ENCODE results near the gene ALKBH3.
A peak's percentile ranks its signal among the peaks of the same experiment; 100 is the strongest.

Gene ALKBH3

DNA sequence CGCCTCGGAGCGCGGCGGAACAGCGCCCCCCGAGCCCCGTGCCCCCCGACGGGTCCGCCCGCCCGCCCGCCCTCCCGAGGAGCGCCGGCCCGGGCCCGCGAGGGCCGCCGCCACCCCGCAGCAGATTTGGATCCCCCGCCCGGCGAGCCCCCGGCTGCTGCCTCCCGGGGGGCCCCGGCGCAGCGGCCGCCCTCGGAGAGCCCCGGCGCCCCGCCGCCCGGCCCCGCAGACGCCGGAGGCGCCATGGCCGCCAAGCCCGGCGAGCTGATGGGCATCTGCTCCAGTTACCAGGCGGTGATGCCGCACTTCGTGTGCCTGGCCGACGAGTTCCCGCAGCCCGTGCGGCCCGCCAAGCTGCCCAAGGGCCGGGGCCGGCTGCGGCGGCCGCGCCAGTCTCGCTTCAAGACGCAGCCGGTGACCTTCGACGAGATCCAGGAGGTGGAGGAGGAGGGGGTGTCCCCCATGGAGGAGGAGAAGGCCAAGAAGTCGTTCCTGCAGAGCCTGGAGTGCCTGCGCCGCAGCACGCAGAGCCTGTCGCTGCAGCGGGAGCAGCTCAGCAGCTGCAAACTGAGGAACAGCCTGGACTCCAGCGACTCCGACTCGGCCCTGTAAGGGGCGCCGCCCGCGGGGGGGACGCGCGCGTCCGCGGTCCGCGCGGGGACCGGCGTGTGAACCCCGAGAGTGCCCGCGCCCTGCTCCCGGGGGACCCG lies 62.2 kb downstream of the ALKBH3 start:
- DNase-seq = no peak

DNA sequence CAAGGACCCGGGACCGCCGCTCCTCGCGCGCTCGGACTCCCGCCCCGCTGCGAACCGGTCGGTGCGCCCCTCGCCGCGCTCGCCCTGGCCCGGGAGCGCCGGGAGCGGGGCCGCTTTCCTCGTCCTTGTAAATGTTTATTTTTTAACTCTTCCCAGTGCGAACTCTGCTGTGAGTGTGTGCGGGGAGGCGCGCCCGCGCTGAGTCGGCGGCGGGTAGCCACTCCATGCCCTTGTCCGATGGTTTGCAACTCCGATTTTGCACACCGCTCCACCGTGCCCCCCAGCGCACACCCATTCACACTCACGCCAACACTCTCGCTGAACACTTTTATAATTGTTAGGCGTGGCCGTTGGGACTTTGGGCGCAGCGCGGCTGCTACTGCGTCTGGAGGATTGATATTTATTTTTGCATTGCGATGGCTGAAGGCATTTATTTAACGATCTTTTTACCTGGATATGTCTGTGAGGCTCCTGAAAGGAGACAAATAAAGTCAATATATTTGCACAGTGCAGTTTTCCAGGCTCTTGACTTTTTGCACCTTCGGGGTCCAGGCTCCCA lies 62.8 kb downstream of the ALKBH3 start:
- no peak for DNase-seq

DNA sequence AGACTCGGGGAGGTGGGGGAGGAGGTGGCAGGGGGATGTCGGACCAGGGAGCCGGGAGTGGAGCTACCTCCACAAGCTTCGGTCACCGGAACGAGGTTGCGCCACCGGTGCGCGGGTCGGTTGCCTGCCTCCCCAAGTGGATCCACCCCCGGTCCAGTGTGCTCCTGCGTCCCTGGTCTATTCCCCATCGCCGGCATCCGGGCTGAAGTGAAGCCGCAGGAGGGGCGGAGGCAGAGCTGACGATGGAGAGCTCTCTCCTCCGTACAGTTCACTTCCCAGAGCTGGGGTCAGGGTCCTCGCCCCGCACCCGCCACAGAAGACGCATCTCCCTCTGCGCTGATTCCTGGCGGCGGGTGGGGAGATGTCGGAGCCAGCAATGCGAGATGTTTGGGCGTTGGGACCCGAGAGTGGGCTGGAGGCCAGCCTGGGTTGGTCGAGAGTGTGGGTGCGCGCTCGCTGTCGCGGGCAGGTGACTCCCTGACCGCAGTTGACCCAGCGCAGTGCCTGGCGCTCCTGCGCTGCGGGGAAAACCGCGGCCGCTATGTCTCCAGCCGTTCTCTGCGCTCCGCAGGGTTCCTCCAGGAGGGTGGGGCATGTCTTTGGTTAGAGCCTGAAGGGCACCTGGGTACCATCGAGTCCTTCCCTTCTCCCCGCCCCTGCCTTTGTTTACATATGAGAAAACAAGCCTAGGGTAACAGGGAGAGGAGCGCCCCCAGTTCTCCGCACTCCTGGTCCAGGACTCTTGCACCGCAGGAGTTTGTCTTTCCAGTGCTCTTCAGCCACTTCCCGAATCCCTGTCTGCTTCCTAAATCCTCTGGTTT lies 63.5 kb downstream of the ALKBH3 start:
- no peak for DNase-seq

DNA sequence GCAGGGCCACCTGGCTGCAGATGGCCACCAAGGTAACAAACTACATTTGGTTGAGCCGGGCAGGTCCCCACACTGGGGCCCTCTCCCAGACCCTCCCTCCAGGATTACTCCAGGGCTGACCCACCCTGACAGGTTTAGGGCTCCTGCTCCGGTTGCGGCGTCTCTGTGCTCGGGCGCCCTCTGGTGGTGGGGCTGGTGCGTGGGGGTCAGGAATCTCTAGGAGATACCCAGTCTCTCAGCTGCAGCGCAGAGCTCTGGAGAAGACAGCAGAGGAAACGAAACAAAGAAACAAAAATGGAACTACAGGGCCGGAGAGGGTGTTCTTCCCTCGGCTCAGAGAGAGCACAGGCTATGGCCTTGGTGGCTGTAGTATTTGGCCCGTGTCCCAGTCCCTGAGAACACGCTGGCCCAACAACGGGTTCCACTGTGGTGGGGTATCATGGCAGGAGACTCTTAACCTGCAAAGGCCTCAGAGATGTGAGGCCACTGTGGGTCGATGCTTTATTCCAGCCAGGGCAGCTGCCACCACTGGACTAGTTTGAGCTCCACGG lies 64.2 kb downstream of the ALKBH3 start:
- peak; percentile 22 to 57 for DNase-seq

DNA sequence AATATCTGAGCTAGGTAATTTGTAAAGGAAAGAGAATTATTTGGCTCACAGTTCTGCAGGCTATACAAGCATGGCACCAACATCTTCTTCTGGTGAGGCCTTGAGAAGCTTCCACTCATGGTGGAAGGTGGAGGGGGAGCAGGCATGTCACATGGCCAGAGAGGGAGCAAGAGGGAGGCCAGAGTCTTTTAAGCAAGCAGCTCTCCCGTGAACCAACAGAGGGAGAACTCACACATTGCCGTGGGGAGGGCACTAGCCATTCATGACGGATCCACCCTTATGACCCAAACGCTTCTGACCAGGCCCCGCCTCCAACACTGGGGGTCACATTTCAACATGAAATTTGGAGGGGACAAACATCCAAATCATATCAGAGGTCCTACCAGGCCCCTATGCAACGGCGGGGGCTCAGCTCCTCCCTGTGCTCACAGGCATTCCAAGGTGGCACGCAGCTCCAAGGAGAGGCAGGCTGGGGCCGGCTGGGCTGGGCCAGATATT lies 66.4 kb downstream of the ALKBH3 start:
- no peak for DNase-seq

DNA sequence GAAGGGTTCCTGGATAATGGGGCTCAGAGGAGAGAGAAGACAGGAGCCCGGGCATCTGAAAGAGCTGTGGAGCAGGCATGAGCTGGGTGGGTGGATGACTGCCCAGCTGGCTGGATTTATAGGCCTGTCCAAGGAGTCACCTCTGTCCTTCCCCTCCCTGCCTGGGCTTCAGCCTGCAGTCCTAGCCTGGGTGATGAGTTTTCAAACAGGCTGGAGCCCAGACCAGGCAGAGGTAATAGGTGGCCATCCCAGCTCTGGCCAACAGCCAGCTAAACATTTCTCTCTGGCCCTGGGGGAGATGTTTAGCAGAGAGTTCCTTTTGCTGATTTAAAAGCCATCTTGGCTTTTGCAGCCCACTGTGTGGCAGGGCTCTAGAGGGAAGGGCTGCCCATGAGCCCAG lies 67.2 kb downstream of the ALKBH3 start:
- no peak for DNase-seq

DNA sequence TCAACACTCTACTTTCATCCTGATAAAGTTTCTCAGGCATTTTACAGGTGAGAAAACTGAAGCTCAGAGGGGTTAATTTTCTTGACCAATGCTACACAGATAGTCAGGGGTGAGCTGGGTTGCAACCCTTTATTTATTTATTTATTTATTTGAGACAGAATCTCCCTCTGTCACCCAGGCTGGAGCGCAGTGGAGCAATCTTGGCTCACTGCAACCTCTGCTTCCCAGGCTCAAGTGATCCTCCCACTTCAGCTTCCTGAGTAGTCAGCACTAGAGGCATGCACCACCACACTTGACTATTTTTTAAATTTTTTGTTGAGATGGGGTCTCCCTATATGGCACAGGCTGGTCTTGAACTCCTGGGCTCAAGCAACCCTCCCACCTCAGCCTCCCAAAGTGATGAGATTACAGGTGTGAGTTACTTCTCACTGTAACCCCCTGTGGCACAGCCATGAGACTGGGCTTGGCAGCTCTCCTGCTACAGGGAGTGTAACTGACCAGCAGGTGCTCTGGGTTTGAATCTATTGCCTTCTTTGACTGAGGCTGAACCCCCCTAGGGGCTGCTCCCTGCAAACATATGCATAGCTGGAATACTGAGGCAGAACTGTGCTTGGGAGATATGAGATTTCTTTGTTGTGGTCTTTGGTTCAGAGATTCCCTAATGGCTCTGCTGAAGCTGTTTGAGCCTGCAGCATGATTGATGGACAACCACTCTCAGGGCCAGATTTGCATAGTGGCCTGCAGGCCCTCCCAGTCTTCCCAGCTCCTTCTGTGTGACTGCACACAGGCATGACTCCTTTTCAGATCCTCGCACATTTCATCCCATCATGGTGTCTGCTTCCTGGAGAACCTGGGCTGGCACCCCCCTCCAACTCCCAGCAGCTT lies 68.0 kb downstream of the ALKBH3 start:
- DNase-seq = no peak

DNA sequence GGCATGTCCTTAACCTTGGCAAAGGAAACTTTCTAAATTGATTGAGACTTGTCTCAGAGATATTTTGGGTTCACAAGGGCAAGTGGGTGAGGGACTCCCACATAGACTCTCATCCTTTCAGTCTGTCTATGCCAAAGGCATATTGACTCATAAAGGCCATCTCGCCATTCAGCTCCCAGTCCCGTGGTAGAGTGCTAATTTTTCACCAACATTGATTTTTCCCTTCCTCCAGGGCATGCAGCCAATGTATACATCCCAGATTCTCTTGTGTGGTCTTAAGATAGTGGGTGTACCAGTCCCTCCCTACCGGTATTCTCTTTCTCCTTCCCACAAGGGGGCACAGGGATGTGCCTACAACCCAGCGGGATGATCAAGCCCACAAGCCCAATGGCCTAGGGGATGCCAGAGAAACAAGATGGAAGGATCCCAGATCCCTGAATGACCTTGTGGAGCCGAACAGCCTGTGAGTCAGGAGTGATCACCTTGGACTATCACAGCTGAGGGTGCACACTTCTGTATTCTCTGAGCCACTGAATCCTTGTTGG lies 69.8 kb downstream of the ALKBH3 start:
- no peak for DNase-seq

DNA sequence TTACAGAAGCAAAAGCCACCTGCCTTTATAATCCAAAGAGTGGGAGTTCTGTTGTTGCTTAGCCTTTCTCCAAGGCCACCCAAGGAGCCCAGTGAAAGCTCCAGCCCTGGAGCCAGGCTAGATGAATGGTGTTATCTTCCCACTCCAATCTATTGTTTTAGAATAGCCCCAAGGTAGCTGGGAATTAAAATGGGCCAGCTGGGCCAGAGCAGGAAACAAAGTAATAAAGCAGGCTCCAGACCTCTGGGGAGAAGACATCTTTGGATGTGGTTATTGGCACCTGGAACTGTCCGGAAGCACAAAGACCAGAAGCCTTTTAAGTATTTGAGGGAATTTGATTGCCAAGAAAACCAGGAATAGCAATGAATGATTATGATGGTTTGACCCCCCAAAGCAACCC lies 70.6 kb downstream of the ALKBH3 start:
- DNase-seq = no peak

DNA sequence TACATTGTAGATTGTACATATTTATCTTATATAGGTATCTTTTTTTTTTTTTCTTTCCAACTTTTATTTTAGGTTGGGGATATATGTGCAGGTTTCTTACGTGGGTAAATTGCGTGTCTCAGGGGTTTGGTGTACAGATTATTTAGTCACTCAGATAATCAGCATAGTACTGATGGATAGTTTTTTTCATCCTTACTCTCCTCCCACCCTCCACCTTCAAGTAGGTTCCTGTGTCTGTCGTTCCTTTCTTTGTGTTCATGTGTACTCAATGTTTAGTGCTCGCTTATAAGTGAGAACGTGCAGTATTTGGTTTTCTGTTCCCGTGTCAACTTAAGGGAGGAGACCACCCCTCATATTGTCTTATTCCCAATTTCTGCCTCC lies 71.4 kb downstream of the ALKBH3 start:
- DNase-seq = no peak

DNA sequence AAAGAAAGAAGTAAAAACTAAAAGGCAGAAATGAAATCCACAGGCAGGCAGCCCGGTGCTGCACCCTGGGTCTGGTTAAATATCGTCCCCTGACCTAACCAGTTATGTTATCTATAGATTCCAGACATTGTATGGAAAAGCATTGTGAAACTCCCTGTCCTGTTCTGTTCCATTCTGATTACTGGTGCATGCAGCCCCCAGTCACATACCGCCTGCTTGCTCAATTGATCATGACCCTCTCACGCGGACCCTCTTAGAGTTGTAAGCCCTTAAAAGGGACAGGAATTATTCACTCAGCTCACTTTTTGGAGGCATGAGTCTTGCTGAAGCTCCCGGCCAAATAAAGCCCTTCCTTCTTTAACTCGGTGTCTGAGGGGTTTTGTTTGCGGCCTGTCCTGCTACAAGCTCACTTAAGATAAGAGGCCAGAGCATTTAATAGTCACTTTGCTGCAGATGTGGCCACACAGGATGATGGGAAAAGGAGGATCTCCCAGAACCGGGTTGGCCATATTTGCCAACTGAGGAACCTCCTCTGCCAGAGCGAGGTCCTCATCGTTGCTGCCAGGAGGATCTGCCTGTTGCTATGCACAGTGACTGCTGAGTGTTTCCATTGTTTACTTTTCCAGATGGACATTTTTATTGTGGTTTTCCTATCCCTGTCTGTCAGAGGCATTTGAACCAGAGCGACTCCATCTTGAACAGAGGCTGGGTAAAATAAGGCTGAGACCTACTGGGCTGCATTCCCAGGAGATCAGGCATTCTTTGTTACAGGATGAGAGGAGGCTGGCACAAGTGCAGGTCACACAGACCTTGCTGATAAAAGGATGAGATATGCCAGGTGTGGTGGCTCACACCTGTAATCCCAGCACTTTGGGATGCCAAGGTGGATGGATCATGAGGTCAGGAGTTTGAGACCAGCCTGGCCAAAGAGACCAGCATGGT lies 72.0 kb downstream of the ALKBH3 start:
- DNase-seq = no peak

DNA sequence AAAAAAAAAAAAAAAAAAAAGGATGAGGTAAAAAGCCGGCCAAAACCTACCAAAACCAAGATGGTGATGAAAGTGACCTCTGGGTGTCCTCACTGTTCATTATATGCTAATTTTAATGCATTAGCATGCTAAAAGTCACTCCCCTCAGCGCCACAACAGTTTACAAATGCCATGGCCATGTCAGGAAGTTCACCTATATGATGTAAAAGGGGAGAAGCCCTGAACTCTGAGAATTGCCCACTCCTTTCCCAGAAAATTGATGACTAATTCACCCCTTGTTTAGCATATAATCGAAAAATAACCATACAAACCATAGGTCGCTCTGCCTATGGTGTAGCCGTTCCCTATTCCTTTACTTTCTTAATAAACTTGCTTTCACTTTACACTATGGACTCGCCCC lies 72.9 kb downstream of the ALKBH3 start:
- DNase-seq = no peak

DNA sequence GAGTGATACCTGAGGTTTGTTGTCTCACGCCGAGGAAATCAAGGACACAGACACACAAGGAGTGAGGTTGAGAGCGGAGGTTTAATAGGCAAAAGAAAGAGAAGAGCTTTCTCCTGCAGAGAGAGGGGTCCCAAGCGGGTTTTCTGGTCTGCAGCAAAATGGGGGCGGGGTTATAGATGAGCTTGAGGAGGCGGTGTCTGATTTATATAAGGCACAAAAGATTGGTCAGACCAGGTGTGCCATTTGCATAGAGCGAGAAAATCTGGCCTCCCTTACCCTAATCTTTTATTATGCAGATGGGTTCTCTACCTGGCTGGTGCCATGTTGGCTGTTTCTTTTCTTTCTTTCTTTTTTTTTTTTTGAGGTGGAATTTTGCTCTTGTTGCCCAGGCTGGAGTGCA lies 73.6 kb downstream of the ALKBH3 start:
- DNase-seq = no peak

DNA sequence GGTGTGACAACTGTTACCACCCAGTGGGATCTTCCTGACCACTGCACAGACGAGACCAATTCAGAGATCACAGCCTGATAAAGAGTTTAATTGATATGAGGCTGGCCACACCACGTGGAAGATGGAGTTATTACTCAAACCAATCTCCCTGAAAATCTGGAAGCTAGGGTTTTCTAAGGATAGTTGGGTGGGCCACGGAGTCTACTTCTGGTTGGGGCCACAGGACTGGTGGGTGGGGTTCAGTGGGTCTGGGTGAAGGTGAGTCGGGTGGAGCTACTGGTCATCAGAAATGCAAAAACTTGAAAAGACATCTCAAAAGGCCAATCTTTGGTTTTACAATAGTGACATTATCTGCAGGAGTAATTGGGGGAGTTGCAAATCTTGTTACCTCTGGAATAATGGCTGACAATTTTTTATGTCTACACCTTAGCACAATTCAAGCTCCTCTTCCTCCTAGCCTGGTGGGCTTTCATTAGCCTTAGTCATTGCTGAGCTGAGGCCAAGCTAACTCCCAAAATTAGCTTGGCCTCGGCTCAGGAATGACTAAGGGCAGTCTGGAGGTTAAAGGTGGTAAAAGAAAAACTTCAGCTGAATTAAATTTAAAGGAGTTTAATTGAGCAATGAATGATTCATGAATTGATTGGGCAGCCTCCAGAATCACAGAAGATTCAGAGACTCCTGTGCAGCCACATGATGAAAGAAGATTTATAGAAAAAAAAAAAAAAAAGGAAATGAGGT lies 74.9 kb downstream of the ALKBH3 start:
- no peak for DNase-seq

DNA sequence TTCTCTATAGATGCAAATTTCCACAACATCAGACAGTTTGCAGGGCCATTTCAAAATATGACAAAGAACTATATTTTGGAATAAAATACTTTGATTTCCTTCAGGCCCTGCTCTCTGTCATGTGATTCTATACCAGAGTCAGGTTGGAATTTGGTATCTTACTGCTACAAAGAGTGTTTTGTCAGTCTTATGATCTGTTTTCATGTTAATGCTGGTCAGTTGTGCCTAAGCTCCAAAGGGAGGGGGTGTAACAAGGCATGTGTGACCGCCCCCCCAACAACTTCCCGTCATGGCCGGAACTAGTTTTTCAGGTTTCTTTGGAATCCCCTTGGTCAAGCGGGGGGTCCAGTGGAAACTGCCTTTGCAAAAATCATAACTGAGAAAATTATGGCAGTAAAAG lies 76.9 kb downstream of the ALKBH3 start:
- DNase-seq = no peak

DNA sequence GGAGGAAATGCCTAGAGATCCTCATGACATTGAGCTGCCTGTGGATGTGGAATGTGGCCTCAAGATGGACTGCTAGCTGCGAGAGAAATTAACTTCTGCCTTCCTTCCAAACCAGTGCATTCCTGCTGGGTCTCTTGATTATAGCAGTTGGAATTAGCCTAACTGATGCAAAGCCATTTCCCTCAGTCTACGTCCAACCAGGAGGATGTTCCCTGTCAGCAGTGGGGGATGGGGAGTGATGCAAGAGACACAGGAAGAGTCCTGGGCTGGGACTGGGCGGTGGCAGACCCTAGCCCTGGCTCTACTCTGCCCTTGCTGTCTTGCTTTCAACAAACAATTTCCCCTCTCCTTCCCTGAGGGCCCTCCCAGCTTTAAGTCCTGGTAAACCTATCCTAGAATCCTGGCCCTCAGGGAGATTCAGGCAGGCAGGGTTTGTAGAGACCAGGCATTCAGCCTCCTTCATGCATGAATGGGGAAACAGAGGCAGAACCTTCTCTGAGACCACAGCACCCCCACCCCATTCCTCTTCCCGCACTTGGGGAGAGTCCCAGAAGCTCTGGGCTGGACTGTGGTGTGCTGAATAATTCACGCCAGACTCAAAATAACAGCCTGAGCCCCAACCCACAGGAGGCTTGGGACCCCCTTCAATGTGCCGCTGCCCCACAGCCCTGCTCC lies 78.8 kb downstream of the ALKBH3 start:
- DNase-seq = no peak

DNA sequence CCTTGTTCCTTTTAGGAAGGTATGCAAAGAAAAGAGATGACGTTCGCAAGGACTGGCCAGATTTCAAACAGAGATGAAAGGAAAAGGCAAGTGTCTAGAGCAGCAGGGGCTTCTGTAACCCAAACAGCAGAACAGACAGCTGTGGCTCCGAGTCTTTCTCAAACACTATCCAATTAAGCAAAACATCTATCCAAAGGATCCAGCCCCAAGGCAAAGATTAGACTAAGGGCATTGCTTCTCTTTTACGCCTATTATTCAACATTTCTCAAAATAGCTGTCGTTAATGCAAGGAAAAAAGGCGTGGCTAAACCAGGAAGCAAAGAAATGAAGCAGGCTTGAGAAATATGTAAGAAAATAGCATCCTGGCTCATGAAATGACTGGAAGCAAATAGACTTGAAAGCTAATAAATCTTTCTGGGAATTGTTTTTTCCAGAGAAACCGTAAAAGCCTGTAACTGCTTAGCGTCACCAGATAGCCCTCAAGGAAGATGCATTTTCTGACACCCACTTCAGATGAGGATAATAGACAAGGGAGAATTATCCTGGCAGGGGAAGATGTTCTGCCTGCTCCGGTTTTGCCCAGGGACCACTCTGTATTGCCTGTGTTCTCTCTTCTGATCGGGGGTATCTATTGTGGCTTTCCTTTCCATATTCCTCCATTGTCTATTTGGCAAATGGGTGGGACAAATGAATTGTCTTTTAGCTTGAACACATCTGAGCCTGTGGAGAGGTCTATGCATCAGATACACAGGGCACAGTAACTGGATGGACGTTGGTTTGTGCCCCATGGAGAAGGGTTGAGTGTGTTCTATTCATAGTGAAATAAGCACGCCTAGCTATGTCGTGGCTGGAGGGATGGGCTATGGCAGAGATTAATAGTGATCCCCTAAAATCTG lies 82.0 kb downstream of the ALKBH3 start:
- DNase-seq = no peak

DNA sequence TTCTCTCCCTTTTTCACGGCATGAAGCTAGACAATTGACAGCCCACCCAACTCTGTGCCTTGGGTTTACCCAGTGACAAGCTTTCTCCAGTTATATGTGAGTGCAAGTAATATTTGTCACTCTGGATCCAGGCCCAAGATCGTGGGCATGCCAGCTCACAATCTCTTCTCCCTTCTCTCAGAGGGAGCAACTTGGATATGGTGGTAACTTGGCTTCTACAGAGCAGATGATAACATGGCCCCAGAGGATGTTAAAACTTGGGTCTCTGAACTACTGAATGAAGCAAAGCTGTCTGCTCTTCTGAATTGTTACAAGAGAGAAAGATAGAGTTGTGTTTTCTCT lies 82.6 kb downstream of the ALKBH3 start:
- DNase-seq = no peak

DNA sequence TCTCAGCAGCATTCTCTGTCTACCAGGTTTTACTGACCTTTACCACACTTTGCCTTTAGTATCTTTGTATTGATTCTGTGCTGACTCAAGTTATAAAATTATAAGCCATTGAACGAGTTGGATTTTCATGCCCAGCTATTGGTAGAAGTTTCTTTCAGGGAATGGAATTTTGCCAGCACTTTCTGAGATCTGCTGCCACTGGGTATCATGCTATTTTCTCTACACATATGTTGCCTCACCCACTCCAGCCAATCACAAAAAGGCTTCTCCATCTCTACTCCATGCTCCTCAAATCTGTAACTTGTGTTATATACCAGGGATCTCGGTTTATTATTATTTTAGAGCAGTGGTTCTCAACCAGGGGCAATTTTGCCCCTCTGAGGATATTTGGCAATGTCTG lies 87.0 kb downstream of the ALKBH3 start:
- DNase-seq = no peak

All from CD4-positive, alpha-beta T cell treated with Interferon alpha-2 for 1 hour (primary cell).